DOHH2 (cell line): Measurements from ENCODE around the gene ZNF552.

ENCODE experiments used
- H3F3A ChIP-seq: fragments of 200-600 bp; sonication (generic), shearing (Covaris generic); 2 replicates; pipeline ENCODE4 v1.6.0; 2016; ENCODE audit warnings: antibody characterized with exemption, mild to moderate bottlenecking; ENCODE audit not compliant: control insufficient read depth, insufficient read depth
- H3K27ac ChIP-seq: fragments of 200-600 bp; sonication (generic); 2 replicates; pipeline ENCODE4 v1.5.1; 2014; ENCODE audit warnings: low read depth, mild to moderate bottlenecking, low read length, moderate library complexity
- H3K27me3 ChIP-seq: fragments of 200-600 bp; sonication (generic); 2 replicates; pipeline ENCODE4 v1.6.1; 2014; ENCODE audit warnings: mild to moderate bottlenecking, low read length, mixed read lengths; ENCODE audit not compliant: control insufficient read depth
- H3K36me3 ChIP-seq: fragments of 200-600 bp; sonication (generic); 2 replicates; pipeline ENCODE4 v1.6.1; 2014; ENCODE audit warnings: mild to moderate bottlenecking, low read length, moderate library complexity, mixed read lengths; ENCODE audit not compliant: control insufficient read depth
- H3K4me1 ChIP-seq: fragments of 200-600 bp; sonication (generic); 2 replicates; pipeline ENCODE4 v1.6.1; 2014; ENCODE audit warnings: mild to moderate bottlenecking, low read length, mixed read lengths; ENCODE audit not compliant: control insufficient read depth
- H3K4me2 ChIP-seq: fragments of 200-600 bp; sonication (generic); 2 replicates; pipeline ENCODE4 v1.6.0; 2014; ENCODE audit warnings: mild to moderate bottlenecking, low read length, moderate library complexity
- H3K4me3 ChIP-seq: fragments of 200-600 bp; sonication (generic); 2 replicates; pipeline ENCODE4 v1.5.1; 2014; ENCODE audit warnings: mild to moderate bottlenecking, low read length, mixed read lengths
- H3K79me2 ChIP-seq: fragments of 200-600 bp; sonication (generic); 2 replicates; pipeline ENCODE4 v1.6.1; 2014; ENCODE audit warnings: mild to moderate bottlenecking, low read length, mixed read lengths; ENCODE audit not compliant: control insufficient read depth
- H3K9me2 ChIP-seq: fragments of 200-600 bp; sonication (generic); replicated peaks from 2 replicates; pipeline ENCODE4 v1.6.1; 2014; ENCODE audit warnings: mild to moderate bottlenecking, low read length, mixed read lengths; ENCODE audit not compliant: control insufficient read depth
- H3K9me3 ChIP-seq: fragments of 200-600 bp; sonication (generic); 2 replicates; pipeline ENCODE4 v1.6.1; 2014; ENCODE audit warnings: antibody characterized with exemption, low read length, mixed read lengths; ENCODE audit not compliant: control insufficient read depth, insufficient read depth
- H4K20me1 ChIP-seq: fragments of 200-600 bp; sonication (generic); 2 replicates; pipeline ENCODE4 v1.6.0; 2014; ENCODE audit warnings: low read depth, mild to moderate bottlenecking, antibody characterized with exemption, low read length, moderate library complexity; ENCODE audit not compliant: control insufficient read depth, insufficient read depth
- CTCF ChIP-seq: fragments of 200-600 bp; sonication (generic); IDR thresholded peaks from one replicate; pipeline ENCODE4 v1.5.1; 2014; ENCODE audit warnings: antibody characterized with exemption, mild to moderate bottlenecking, low read depth, low read length; ENCODE audit not compliant: poor library complexity, severe bottlenecking
- EZH2phosphoT487 ChIP-seq: fragments of 200-600 bp; sonication (generic); IDR thresholded peaks from 2 replicates; pipeline ENCODE4 v1.6.1; 2017; ENCODE audit warnings: borderline replicate concordance, mild to moderate bottlenecking, antibody characterized with exemption, low read length, moderate library complexity, mixed read lengths

Gene ZNF552

GRCh38 chr19:57759096-57759495 lies 55.6 kb downstream of the ZNF552 start:
- no peak overlapping the region for H3K4me2 ChIP-seq
- H3K9me3 ChIP-seq = peaks cover 34% of the 10 kb centered on the region; the same call in 1 of the 2 replicates
- no peaks in the 10 kb centered on the region for H3K79me2 ChIP-seq
- no peak for TF ChIP-seq EZH2phosphoT487
- TF ChIP-seq CTCF = no peak
- H3F3A ChIP-seq = no peaks in the 10 kb centered on the region
- no peaks in the 10 kb centered on the region for H4K20me1 ChIP-seq
- no peaks in the 10 kb centered on the region for H3K4me1 ChIP-seq
- no peaks in the 10 kb centered on the region for H3K9me2 ChIP-seq
- peaks cover 40% of the 10 kb centered on the region for H3K36me3 ChIP-seq
- no peaks in the 10 kb centered on the region for H3K27me3 ChIP-seq
- no peak overlapping the region for H3K27ac ChIP-seq
- H3K4me3 ChIP-seq = no peak overlapping the region

GRCh38 chr19:57757941-57758340 lies 56.8 kb downstream of the ZNF552 start:
- H3K9me3 ChIP-seq = peaks cover 40% of the 10 kb centered on the region; the same call in 1 of the 2 replicates
- no peaks in the 10 kb centered on the region for H3K9me2 ChIP-seq
- H3K79me2 ChIP-seq = no peaks in the 10 kb centered on the region
- H4K20me1 ChIP-seq = no peaks in the 10 kb centered on the region
- no peak overlapping the region for H3K4me3 ChIP-seq
- H3K4me1 ChIP-seq = no peaks in the 10 kb centered on the region
- H3K27me3 ChIP-seq = no peaks in the 10 kb centered on the region
- no peak for TF ChIP-seq CTCF
- no peaks in the 10 kb centered on the region for H3F3A ChIP-seq
- no peak overlapping the region for H3K27ac ChIP-seq
- H3K36me3 ChIP-seq = peaks cover 51% of the 10 kb centered on the region
- no peak overlapping the region for H3K4me2 ChIP-seq
